ENCODE data around the gene FIZ1.

The FIZ1 gene

GRCh38 chr19:55641426-55642152 is 42.3 kb upstream of the FIZ1 start:
- no peak for TF ChIP-seq JUND (IDR thresholded peaks at IDR 0.05; ENCODE audit: low read depth)
- in situ Hi-C loops (cut with HindIII; ENCODE audit: low pct_unique_long_range_greater_than_20kb, low sequenced_read_pairs): no loop called here
- no peak for DNase-seq (ENCODE audit: low read depth in 1 of 2, low spot score in 1 of 2)

- in situ Hi-C loops (cut with HindIII; ENCODE audit: low pct_unique_long_range_greater_than_20kb, low sequenced_read_pairs): no loop called here
- peak; percentile 51 to 79 for DNase-seq (ENCODE audit: low read depth in 1 of 2, low spot score in 1 of 2)
- TF ChIP-seq JUND (IDR thresholded peaks at IDR 0.05; ENCODE audit: low read depth): no peak
Observed at GRCh38 chr19:55640577-55641425, 41.5 kb upstream of the FIZ1 start, which contains the start of gene ZNF580. Gene ZNF580, plus strand, starts transcription at chr19:55641002. Its CDS starts 1,507 bp downstream, at chr19:55642509.

GRCh38 chr19:55640043-55640576 is 40.8 kb upstream of the FIZ1 start:
- in situ Hi-C loops (cut with HindIII; ENCODE audit: low pct_unique_long_range_greater_than_20kb, low sequenced_read_pairs): no loop called here
- no peak for TF ChIP-seq JUND (IDR thresholded peaks at IDR 0.05; ENCODE audit: low read depth)
- DNase-seq (ENCODE audit: low read depth in 1 of 2, low spot score in 1 of 2): peak in 1 of 2 experiments; percentile 74

- TF ChIP-seq JUND (IDR thresholded peaks at IDR 0.05; ENCODE audit: low read depth): no peak
- peak in 1 of 2 experiments; percentile 68 for DNase-seq (ENCODE audit: low read depth in 1 of 2, low spot score in 1 of 2)
- in situ Hi-C loops (cut with HindIII; ENCODE audit: low pct_unique_long_range_greater_than_20kb, low sequenced_read_pairs): no loop called here
Observed at GRCh38 chr19:55638864-55639359, 39.6 kb upstream of the FIZ1 start.

GRCh38 chr19:55637534-55637933 is 38.2 kb upstream of the FIZ1 start:
- TF ChIP-seq JUND (IDR thresholded peaks at IDR 0.05; ENCODE audit: low read depth): no peak
- DNase-seq (ENCODE audit: low read depth in 1 of 2, low spot score in 1 of 2): no peak
- in situ Hi-C loops (cut with HindIII; ENCODE audit: low pct_unique_long_range_greater_than_20kb, low sequenced_read_pairs): no loop called here

GRCh38 chr19:55636723-55637122 is 37.4 kb upstream of the FIZ1 start:
- in situ Hi-C loops (cut with HindIII; ENCODE audit: low pct_unique_long_range_greater_than_20kb, low sequenced_read_pairs): no loop called here

GRCh38 chr19:55635856-55636440 is 36.6 kb upstream of the FIZ1 start:
- no peak for TF ChIP-seq JUND (IDR thresholded peaks at IDR 0.05; ENCODE audit: low read depth)
- in situ Hi-C loops (cut with HindIII; ENCODE audit: low pct_unique_long_range_greater_than_20kb, low sequenced_read_pairs): no loop called here
- no peak for DNase-seq (ENCODE audit: low read depth in 1 of 2, low spot score in 1 of 2)

More at GRCh38 chr19:55636723-55637122, 37.4 kb upstream of the FIZ1 start:
- DNase-seq (ENCODE audit: low read depth in 1 of 2, low spot score in 1 of 2): no peak
- TF ChIP-seq JUND (IDR thresholded peaks at IDR 0.05; ENCODE audit: low read depth): no peak

GRCh38 chr19:55635334-55635717 is 36.0 kb upstream of the FIZ1 start:
- in situ Hi-C loops (cut with HindIII; ENCODE audit: low pct_unique_long_range_greater_than_20kb, low sequenced_read_pairs): no loop called here
- no peak for TF ChIP-seq JUND (IDR thresholded peaks at IDR 0.05; ENCODE audit: low read depth)
- no peak for DNase-seq (ENCODE audit: low read depth in 1 of 2, low spot score in 1 of 2)

- DNase-seq (ENCODE audit: low read depth in 1 of 2, low spot score in 1 of 2): no peak
- in situ Hi-C loops (cut with HindIII; ENCODE audit: low pct_unique_long_range_greater_than_20kb, low sequenced_read_pairs): no loop called here
- no peak for TF ChIP-seq JUND (IDR thresholded peaks at IDR 0.05; ENCODE audit: low read depth)
Observed at GRCh38 chr19:55633861-55634260, 34.5 kb upstream of the FIZ1 start.

GRCh38 chr19:55632463-55632834 is 33.1 kb upstream of the FIZ1 start:
- peak in 1 of 2 experiments; percentile 94 for DNase-seq (ENCODE audit: low read depth in 1 of 2, low spot score in 1 of 2)
- no peak for TF ChIP-seq JUND (IDR thresholded peaks at IDR 0.05; ENCODE audit: low read depth)
- in situ Hi-C loops (cut with HindIII; ENCODE audit: low pct_unique_long_range_greater_than_20kb, low sequenced_read_pairs): no loop called here

- in situ Hi-C loops (cut with HindIII; ENCODE audit: low pct_unique_long_range_greater_than_20kb, low sequenced_read_pairs): no loop called here
- DNase-seq (ENCODE audit: low read depth in 1 of 2, low spot score in 1 of 2): no peak
- no peak for TF ChIP-seq JUND (IDR thresholded peaks at IDR 0.05; ENCODE audit: low read depth)
Observed at GRCh38 chr19:55626350-55626749, 27.0 kb upstream of the FIZ1 start.

GRCh38 chr19:55625004-55625326 is 25.6 kb upstream of the FIZ1 start:
- no peak for DNase-seq (ENCODE audit: low read depth in 1 of 2, low spot score in 1 of 2)
- no peak for TF ChIP-seq JUND (IDR thresholded peaks at IDR 0.05; ENCODE audit: low read depth)
- in situ Hi-C loops (cut with HindIII; ENCODE audit: low pct_unique_long_range_greater_than_20kb, low sequenced_read_pairs): no loop called here
